Adipocyte (in vitro differentiated cells): ENCODE results near the gene HHEX.

Experiments
- DNase-seq: peaks from one replicate; pipeline ENCODE4 v3.0.0-alpha.2; 2015; ENCODE audit warnings: low read depth
- H3K27me3 ChIP-seq: replicated peaks from 2 replicates; pipeline ENCODE4 v1.7.0; 2013; ENCODE audit warnings: mild to moderate bottlenecking, low read length, moderate library complexity; ENCODE audit not compliant: control insufficient read depth, insufficient read depth
- H3K36me3 ChIP-seq: 2 replicates; pipeline ENCODE4 v1.7.0; 2013; ENCODE audit warnings: low read length, mild to moderate bottlenecking, moderate library complexity; ENCODE audit not compliant: control insufficient read depth, insufficient read depth, severe bottlenecking
- H3K4me1 ChIP-seq: 2 replicates; pipeline ENCODE4 v1.7.0; 2013; ENCODE audit warnings: mild to moderate bottlenecking, low read length, moderate library complexity; ENCODE audit not compliant: control insufficient read depth, insufficient read depth
- H3K4me3 ChIP-seq: 2 replicates; pipeline ENCODE4 v1.7.0; 2013; ENCODE audit warnings: mild to moderate bottlenecking, low read length, moderate library complexity
- H3K9ac ChIP-seq: 2 replicates; pipeline ENCODE4 v1.7.0; 2013; ENCODE audit warnings: mild to moderate bottlenecking, low read length, moderate library complexity
- H3K9me3 ChIP-seq: 2 replicates; pipeline ENCODE4 v1.7.0; 2013; ENCODE audit warnings: mild to moderate bottlenecking, low read length, moderate library complexity; ENCODE audit not compliant: control insufficient read depth

Gene HHEX

DNA sequence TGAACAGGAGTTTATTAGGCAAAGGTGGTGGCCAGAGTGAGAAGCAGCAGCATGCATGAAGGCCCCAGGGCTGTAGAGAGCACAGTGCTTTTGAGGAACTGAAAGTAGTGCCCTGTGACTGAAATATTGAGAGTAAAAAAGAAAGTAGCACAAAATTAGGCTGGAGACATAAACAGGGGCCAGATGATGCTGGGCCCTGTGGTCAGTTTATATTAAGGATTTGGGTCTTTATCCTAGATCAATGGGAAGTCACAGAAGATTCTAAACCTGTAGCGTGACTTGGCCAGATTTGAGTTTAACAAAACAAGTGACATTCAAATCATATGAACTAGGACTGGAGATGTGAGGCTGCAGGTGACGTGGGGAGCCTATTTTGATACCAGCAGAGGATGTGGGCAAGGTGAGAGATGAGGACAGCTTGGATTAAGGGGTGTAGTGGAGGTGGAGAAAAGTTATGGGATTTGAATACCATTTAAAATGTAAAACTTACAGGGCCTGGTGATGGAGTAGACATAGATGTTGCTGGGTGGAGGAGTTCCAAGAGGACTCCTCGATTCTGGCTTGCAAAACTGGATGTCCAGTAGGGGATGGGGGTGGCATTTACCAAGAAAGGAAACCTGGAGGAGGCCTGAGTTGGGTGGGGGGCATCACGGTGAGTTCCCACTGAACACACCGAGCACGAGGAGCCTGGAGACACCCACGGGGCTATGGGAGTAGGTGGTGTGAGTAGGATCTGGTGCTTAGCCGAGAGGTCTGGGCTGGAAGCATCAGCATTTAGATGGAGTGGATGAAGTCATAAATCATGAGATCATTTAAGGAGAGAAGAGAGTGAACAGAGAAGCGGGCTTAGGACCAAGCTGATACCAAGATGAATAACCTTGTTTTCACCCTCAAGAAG lies 52.8 kb downstream of the HHEX start:
- Histone ChIP-seq H3K9me3 (no peaks in the 10 kb centered on the region), H3K4me3 (no peak overlapping the region), H3K27me3 (peaks cover 11% of the 10 kb centered on the region), H3K4me1 (no peaks in the 10 kb centered on the region), H3K36me3 (no peaks in the 10 kb centered on the region), H3K9ac (no peak overlapping the region)
- DNase-seq = no peak
